HEK293T (cell line): ENCODE data around the gene CHST11.

Source experiments
- BHLHE40 ChIP-seq: fragments of 450-650 bp; IDR thresholded peaks from 2 replicates; pipeline ENCODE4 v1.6.1; 2016; ENCODE audit warnings: mild to moderate bottlenecking, moderate library complexity, borderline replicate concordance
- FOXK2 ChIP-seq: fragments of 450-650 bp; IDR thresholded peaks from 2 replicates; pipeline ENCODE4 v1.6.1; 2016; ENCODE audit warnings: mild to moderate bottlenecking
- FOXM1 ChIP-seq: fragments of 450-650 bp; IDR thresholded peaks from 2 replicates; pipeline ENCODE4 v1.6.1; 2017; ENCODE audit warnings: mild to moderate bottlenecking, borderline replicate concordance
- SUZ12 ChIP-seq: fragments of 450-650 bp; IDR thresholded peaks from 2 replicates; pipeline ENCODE4 v1.6.1; 2016; ENCODE audit warnings: mild to moderate bottlenecking
- TARDBP ChIP-seq: fragments of 450-650 bp; IDR thresholded peaks from 2 replicates; pipeline ENCODE4 v1.6.1; 2016
- ZNF384 ChIP-seq: fragments of 450-650 bp; IDR thresholded peaks from 2 replicates; pipeline ENCODE4 v1.6.1; 2016

DNA sequence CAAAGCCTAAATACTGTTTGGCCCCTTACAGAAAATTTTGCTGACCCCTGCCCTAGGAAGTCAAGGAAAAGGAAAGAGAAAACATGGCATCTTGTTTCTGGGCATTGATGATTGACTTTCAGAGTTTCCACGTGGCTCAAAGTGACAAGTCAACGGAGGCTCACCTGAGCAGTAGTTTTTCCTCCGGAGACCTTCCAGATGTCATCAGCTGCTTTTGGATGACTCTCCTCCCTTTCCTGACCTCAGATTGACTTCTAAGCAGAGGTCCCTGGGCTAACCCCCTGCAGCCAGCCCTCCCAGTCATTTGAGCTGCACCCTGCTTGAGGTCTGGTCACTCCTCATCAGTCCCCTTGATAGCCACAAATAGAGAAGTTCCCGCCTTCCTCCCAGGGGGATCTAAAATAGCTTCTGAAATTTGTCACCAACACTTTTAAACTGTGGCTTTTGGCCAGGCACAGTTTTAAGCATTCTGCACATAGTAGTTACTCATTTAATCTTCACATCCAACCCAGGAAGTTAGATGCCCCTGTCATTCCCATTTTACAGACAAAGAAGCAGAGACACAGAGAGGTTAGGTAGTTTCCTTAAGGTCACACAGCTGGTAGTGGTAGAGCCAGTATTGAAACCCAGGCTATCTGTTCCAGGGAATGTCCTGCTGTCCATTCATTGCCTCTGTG lies 143.4 kb downstream of the CHST11 start:
- no peak for TF ChIP-seq BHLHE40
- TF ChIP-seq ZNF384: no peak
- no peak for TF ChIP-seq FOXK2
- no peak for TF ChIP-seq FOXM1
- TF ChIP-seq TARDBP: no peak
- TF ChIP-seq SUZ12: no peak
